ENCODE measurements around the gene SMTNL2. TPM values are rescaled to one million over a fixed set of nuclear protein-coding genes. Genes with fewer than 3 reads are reported as not detected.
A peak's percentile ranks its signal among the peaks of the same experiment; 100 is the strongest.
"Not testable (repeated sequence)": the region's sequence is repeated elsewhere in the genome, so short reads cannot be mapped to it uniquely, and the experiment has no call there.

The SMTNL2 gene
- total RNA-seq, 1 experiment from 2014 or later = not detected

- CTCF ChIA-PET = no interaction called here
- H3K36me3 ChIP-seq (ENCODE audit: insufficient read depth, low read length, poor library complexity, severe bottlenecking) = no peaks in the 10 kb centered on the region
- no peak for DNase-seq (ENCODE audit: low spot score)
- intact Hi-C loops (cut with micrococcal nuclease; ENCODE audit: unreplicated experiment) = no loop called here
- BruUV-seq (replicated peaks) = no TSS peak
- TF ChIP-seq EZH2 (IDR thresholded peaks at IDR 0.05; ENCODE audit: borderline replicate concordance, low read depth, low read length, poor library complexity, severe bottlenecking) = no peak
- TF ChIP-seq CTCF (conservative IDR thresholded peaks at IDR 0.05; ENCODE audit: low read depth, low read length) = no peak
- H3K27ac ChIP-seq (ENCODE audit: low read depth, low read length, poor library complexity, severe bottlenecking) = no peak overlapping the region
- H3K4me1 ChIP-seq (ENCODE audit: insufficient read depth, low read length, poor library complexity, severe bottlenecking) = no peaks in the 10 kb centered on the region
- POLR2A ChIA-PET (ENCODE audit: low non-redundant PET) = no interaction called here
- no peak overlapping the region for H3K4me3 ChIP-seq (ENCODE audit: low read depth, low read length, poor library complexity, severe bottlenecking)
- peaks cover 40% of the 10 kb centered on the region for H3K27me3 ChIP-seq (replicated peaks; ENCODE audit: insufficient read depth, low read depth, low read length, poor library complexity)
- no peaks in the 10 kb centered on the region for H3K9me3 ChIP-seq (ENCODE audit: low read depth, low read length, poor library complexity, severe bottlenecking)
These were observed 51.6 kb downstream of the SMTNL2 start for GRCh38 chr17:4635823-4636375.

- H3K36me3 ChIP-seq (ENCODE audit: insufficient read depth, low read length, poor library complexity, severe bottlenecking) = no peaks in the 10 kb centered on the region
- DNase-seq (ENCODE audit: low spot score) = no peak
- H3K27me3 ChIP-seq (replicated peaks; ENCODE audit: insufficient read depth, low read depth, low read length, poor library complexity) = peaks cover 47% of the 10 kb centered on the region
- ChIA-PET CTCF (no interaction called here), POLR2A (ENCODE audit: low non-redundant PET) (no interaction called here)
- H3K9me3 ChIP-seq (ENCODE audit: low read depth, low read length, poor library complexity, severe bottlenecking) = no peaks in the 10 kb centered on the region
- no TSS peak for BruUV-seq (replicated peaks)
- TF ChIP-seq CTCF (conservative IDR thresholded peaks at IDR 0.05; ENCODE audit: low read depth, low read length) (no peak), EZH2 (IDR thresholded peaks at IDR 0.05; ENCODE audit: borderline replicate concordance, low read depth, low read length, poor library complexity, severe bottlenecking) (no peak)
- H3K27ac ChIP-seq (ENCODE audit: low read depth, low read length, poor library complexity, severe bottlenecking) = no peak overlapping the region
- H3K4me1 ChIP-seq (ENCODE audit: insufficient read depth, low read length, poor library complexity, severe bottlenecking) = peaks cover 6% of the 10 kb centered on the region
- no peak overlapping the region for H3K4me3 ChIP-seq (ENCODE audit: low read depth, low read length, poor library complexity, severe bottlenecking)
- intact Hi-C loops (cut with micrococcal nuclease; ENCODE audit: unreplicated experiment) = no loop called here
These were observed 52.3 kb downstream of the SMTNL2 start for GRCh38 chr17:4636474-4637100.

GRCh38 chr17:4638766-4639165 lies 54.4 kb downstream of the SMTNL2 start:
- POLR2A ChIA-PET (ENCODE audit: low non-redundant PET); H3K36me3 ChIP-seq (ENCODE audit: insufficient read depth, low read length, poor library complexity, severe bottlenecking); BruUV-seq (replicated peaks); CTCF ChIA-PET; H3K4me3 ChIP-seq (ENCODE audit: low read depth, low read length, poor library complexity, severe bottlenecking); H3K27ac ChIP-seq (ENCODE audit: low read depth, low read length, poor library complexity, severe bottlenecking); DNase-seq (ENCODE audit: low spot score); H3K9me3 ChIP-seq (ENCODE audit: low read depth, low read length, poor library complexity, severe bottlenecking); intact Hi-C loops (cut with micrococcal nuclease; ENCODE audit: unreplicated experiment): not testable (repeated sequence)
- peaks cover 14% of the 10 kb centered on the region for H3K4me1 ChIP-seq (ENCODE audit: insufficient read depth, low read length, poor library complexity, severe bottlenecking)
- peaks cover 69% of the 10 kb centered on the region for H3K27me3 ChIP-seq (replicated peaks; ENCODE audit: insufficient read depth, low read depth, low read length, poor library complexity)

DNA sequence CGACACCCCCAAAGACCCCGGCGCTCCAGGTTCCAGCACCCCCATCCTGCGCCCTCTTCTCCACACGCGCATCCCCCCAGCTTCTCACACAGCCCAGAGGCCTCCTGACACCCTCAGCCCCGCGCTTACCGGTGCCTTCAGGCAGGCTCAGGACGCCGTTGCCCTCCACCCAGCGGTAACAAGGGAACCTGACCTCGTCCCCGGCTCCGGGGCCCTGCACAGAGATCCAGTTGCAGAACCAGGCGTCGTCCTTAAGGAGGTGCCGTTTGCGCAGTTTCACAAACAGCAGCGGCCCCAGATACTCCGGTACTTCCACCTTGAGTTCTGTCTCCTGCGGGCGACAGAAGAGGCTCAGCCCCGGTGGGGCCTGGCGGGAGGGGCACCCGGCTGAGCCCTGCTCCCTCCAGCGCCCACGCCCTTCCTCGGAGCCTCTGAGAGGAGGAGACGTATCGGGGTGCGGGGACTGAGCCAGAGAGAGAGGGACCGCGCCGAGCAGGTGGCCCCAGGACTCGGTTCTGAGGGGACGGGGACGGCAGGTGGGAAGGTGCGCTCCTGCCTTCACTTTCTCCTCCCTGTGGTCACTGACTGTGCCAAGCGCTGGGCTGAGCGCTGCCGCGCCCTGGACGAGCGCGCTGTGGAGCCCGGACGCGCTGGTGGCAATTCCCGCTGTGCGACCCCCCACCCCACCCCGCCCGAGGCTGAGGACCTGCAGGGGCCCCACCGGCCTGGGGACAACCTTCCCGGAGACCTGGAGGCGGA lies 55.2 kb downstream of the SMTNL2 start:
- H3K36me3 ChIP-seq (ENCODE audit: insufficient read depth, low read length, poor library complexity, severe bottlenecking); CTCF ChIA-PET; BruUV-seq (replicated peaks); H3K27ac ChIP-seq (ENCODE audit: low read depth, low read length, poor library complexity, severe bottlenecking); H3K9me3 ChIP-seq (ENCODE audit: low read depth, low read length, poor library complexity, severe bottlenecking); intact Hi-C loops (cut with micrococcal nuclease; ENCODE audit: unreplicated experiment); H3K4me3 ChIP-seq (ENCODE audit: low read depth, low read length, poor library complexity, severe bottlenecking); POLR2A ChIA-PET (ENCODE audit: low non-redundant PET): not testable (repeated sequence)
- Histone ChIP-seq H3K4me1 (ENCODE audit: insufficient read depth, low read length, poor library complexity, severe bottlenecking) (peaks cover 14% of the 10 kb centered on the region), H3K27me3 (replicated peaks; ENCODE audit: insufficient read depth, low read depth, low read length, poor library complexity) (peaks cover 73% of the 10 kb centered on the region)
- DNase-seq (ENCODE audit: low spot score) = peak; percentile 22
